Sigmoid colon (tissue), 7 donors: Measurements from ENCODE around the gene ARID5A. TPM values are rescaled to one million over a fixed set of nuclear protein-coding genes. Genes with fewer than 3 reads are reported as not detected.

ENCODE experiments used
- DNase-seq: peaks from one replicate; pipeline ENCODE4 v3.0.0-alpha.2; 2019
- H3K27ac ChIP-seq, 4 donors: fragments of 200-600 bp; sonication (generic); one replicate each; pipeline ENCODE4 v1.5.1; 2016 to 2019; ENCODE audit warnings: mild to moderate bottlenecking in 1 of 4
- H3K27me3 ChIP-seq, 3 donors: fragments of 200-600 bp; sonication (generic); one replicate each; pipeline ENCODE4 v1.5.1; 2019; ENCODE audit warnings: mild to moderate bottlenecking in 1 of 3
- H3K36me3 ChIP-seq, 4 donors: fragments of 200-600 bp; sonication (generic); one replicate each; pipeline ENCODE4 v1.5.1; 2016 to 2019
- H3K4me1 ChIP-seq, 4 donors: fragments of 200-600 bp; sonication (generic); one replicate each; pipeline ENCODE4 v1.5.1; 2017 to 2019
- H3K4me3 ChIP-seq, 4 donors: fragments of 200-600 bp; sonication (generic); one replicate each; pipeline ENCODE4 v1.5.1; 2017 to 2019; ENCODE audit warnings: mild to moderate bottlenecking in 2 of 4, moderate library complexity in 1 of 4
- H3K9me3 ChIP-seq, 4 donors: fragments of 200-600 bp in 3 of 4; sonication (generic) in 3 of 4; one replicate each; pipeline versions ENCODE4 v1.5.1 to v1.6.1; 2013 to 2019
- EP300 ChIP-seq, 4 donors: sonication (generic); formaldehyde crosslinking; IDR thresholded peaks; one replicate each; pipeline ENCODE4 v1.6.1; 2017; ENCODE audit warnings: antibody characterized with exemption in 4 of 4
- POLR2A ChIP-seq, 2 donors: fragments of 450-650 bp; IDR thresholded peaks; one replicate each; pipeline ENCODE4 v1.6.1; 2016; ENCODE audit warnings: antibody characterized with exemption in 2 of 2, mild to moderate bottlenecking in 2 of 2, moderate library complexity in 2 of 2
- POLR2AphosphoS5 ChIP-seq, 4 donors: sonication (generic); formaldehyde crosslinking; IDR thresholded peaks; one replicate each; pipeline ENCODE4 v1.6.1; 2017; ENCODE audit warnings: antibody characterized with exemption in 4 of 4
- WGBS, 2 donors: extraction: QIAGEN DNeasy Blood & Tissue Kit; methylation state at CpG; one replicate each; pipeline ENCODE4 v1.1.7; 2013; 5-methylcytosine and 5-hydroxymethylcytosine counted together
- intact Hi-C: fragments of 100-400 bp; cut with DNase I; formaldehyde crosslinking; loops from one replicate; pipeline ENCODE4 v1.15.1; 2023
- polyA plus RNA-seq, 3 donors: library from polyadenylated mRNA; stranded (reverse); fragments of 200-250 nt; gene quantifications; one replicate each; pipeline ENCODE4 v1.2.3, GENCODE V29; 2013
- total RNA-seq, 4 donors: library from RNA; depleted of rRNA; stranded (reverse); fragments of >200 nt; gene quantifications; one replicate each; pipeline ENCODE4 v1.1.0, GENCODE V29; 2016
- TF ChIP-seq, protein P1 (sequence below), 4 experiments: fragments of 450-650 bp in 3 of 4; fragments of 200-600 bp in 1 of 4; IDR thresholded peaks; one replicate each; pipeline ENCODE4 v1.5.1; 2016 to 2019; ENCODE audit warnings: antibody characterized with exemption in 4 of 4, mild to moderate bottlenecking in 3 of 4, moderate library complexity in 2 of 4
- donor health status: healthy with polysubstance abuse.
- donor health status: Bipolar disorder and iron deficiency.
- donor health status: healthy.

The ARID5A gene
- total and polyA plus RNA-seq, 7 donors, result 7.8 to 179 (median 17.9) TPM

- no peaks in the 10 kb centered on the region for H3K9me3 ChIP-seq
- intact Hi-C loops, result no loop called here
- peaks cover 46 to 100% (median 68%) of the 10 kb centered on the region in 4 donors for H3K36me3 ChIP-seq
- no peak overlapping the region for H3K4me3 ChIP-seq
- no peaks in the 10 kb centered on the region for H3K4me1 ChIP-seq
- no peak overlapping the region for H3K27ac ChIP-seq
- no peak for DNase-seq
- H3K27me3 ChIP-seq, result no peaks in the 10 kb centered on the region
- TF ChIP-seq, protein P1, sequence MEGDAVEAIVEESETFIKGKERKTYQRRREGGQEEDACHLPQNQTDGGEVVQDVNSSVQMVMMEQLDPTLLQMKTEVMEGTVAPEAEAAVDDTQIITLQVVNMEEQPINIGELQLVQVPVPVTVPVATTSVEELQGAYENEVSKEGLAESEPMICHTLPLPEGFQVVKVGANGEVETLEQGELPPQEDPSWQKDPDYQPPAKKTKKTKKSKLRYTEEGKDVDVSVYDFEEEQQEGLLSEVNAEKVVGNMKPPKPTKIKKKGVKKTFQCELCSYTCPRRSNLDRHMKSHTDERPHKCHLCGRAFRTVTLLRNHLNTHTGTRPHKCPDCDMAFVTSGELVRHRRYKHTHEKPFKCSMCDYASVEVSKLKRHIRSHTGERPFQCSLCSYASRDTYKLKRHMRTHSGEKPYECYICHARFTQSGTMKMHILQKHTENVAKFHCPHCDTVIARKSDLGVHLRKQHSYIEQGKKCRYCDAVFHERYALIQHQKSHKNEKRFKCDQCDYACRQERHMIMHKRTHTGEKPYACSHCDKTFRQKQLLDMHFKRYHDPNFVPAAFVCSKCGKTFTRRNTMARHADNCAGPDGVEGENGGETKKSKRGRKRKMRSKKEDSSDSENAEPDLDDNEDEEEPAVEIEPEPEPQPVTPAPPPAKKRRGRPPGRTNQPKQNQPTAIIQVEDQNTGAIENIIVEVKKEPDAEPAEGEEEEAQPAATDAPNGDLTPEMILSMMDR (IDR thresholded peaks at IDR 0.05), result no peak
- no peak for TF ChIP-seq EP300 (IDR thresholded peaks at IDR 0.05)
- TF ChIP-seq POLR2AphosphoS5 (IDR thresholded peaks at IDR 0.05), result no peak
- TF ChIP-seq POLR2A (IDR thresholded peaks at IDR 0.05), result no peak
- WGBS, 2 donors, result 85 to 93% methylated on average over 8 of the region's 8 CpGs
These were observed 65.1 kb downstream of the ARID5A start for GRCh38 chr2:96601382-96602292.

Other genes starting within 250 kb of the ARID5A start
- 10 to 100 TPM; 69.4 to 86.1 (median 79.2) TPM for gene SNRNP200, start 231.2 kb upstream of the ARID5A start, total RNA-seq
- 10 to 100 TPM; 26.8 to 86.5 (median 31.8) TPM for gene SNRNP200, start 231.2 kb upstream of the ARID5A start, polyA plus RNA-seq
- gene ITPRIPL1, start 211.4 kb upstream of the ARID5A start, total RNA-seq, result 1 to 10 TPM in 1 of 4 donors, under 1 TPM in 2, not detected in 1; 0.36 to 2.0 (median 0.83) TPM
- gene ITPRIPL1, start 211.4 kb upstream of the ARID5A start, polyA plus RNA-seq, result 1 to 10 TPM in 1 of 3 donors, under 1 TPM in 1, not detected in 1; 0.23 to 1.5 TPM
- gene NCAPH, start 201.0 kb upstream of the ARID5A start, total RNA-seq, result 1 to 10 TPM in 1 of 4 donors, under 1 TPM in 2, not detected in 1; 0.33 to 2.4 (median 0.83) TPM
- 10 to 100 TPM in 1 of 3 donors, 1 to 10 TPM in 2; 2.4 to 17.4 (median 5.5) TPM for gene NCAPH, start 201.0 kb upstream of the ARID5A start, polyA plus RNA-seq
- gene NEURL3, start 31.4 kb upstream of the ARID5A start, total RNA-seq, result under 1 TPM in 1 of 4 donors, not detected in 3; 0.36 TPM
- gene NEURL3, start 31.4 kb upstream of the ARID5A start, polyA plus RNA-seq, result 1 to 10 TPM; 3.5 to 6.4 (median 3.6) TPM
- 10 to 100 TPM; 35.4 to 55.0 (median 47.7) TPM for gene KANSL3, start 101.6 kb downstream of the ARID5A start, total RNA-seq
- gene KANSL3, start 101.6 kb downstream of the ARID5A start, polyA plus RNA-seq, result 10 to 100 TPM; 12.0 to 24.2 (median 14.3) TPM
- gene FER1L5, start 106.0 kb downstream of the ARID5A start, total RNA-seq, result under 1 TPM in 1 of 4 donors, not detected in 3; under 0.01 TPM
- under 1 TPM in 1 of 3 donors, not detected in 2; 0.01 TPM for gene FER1L5, start 106.0 kb downstream of the ARID5A start, polyA plus RNA-seq
- 10 to 100 TPM; 11.9 to 23.2 (median 17.2) TPM for gene LMAN2L, start 203.3 kb downstream of the ARID5A start, total RNA-seq
- gene LMAN2L, start 203.3 kb downstream of the ARID5A start, polyA plus RNA-seq, result 10 to 100 TPM in 1 of 3 donors, 1 to 10 TPM in 2; 3.6 to 14.0 (median 5.1) TPM
- 1 to 10 TPM; 2.3 to 6.6 (median 3.4) TPM for gene CNNM4, start 224.2 kb downstream of the ARID5A start, total RNA-seq
- gene CNNM4, start 224.2 kb downstream of the ARID5A start, polyA plus RNA-seq, result 10 to 100 TPM in 1 of 3 donors, 1 to 10 TPM in 2; 9.0 to 36.7 (median 9.2) TPM